Transverse colon (tissue), 4 donors: ENCODE results near the gene PJVK. TPM values are rescaled to one million over a fixed set of nuclear protein-coding genes. Genes with fewer than 3 reads are reported as not detected.

Experiments
- DNase-seq: peaks from one replicate; pipeline ENCODE4 v3.0.0-alpha.2; 2019
- H3K27ac ChIP-seq, 4 donors: fragments of 200-600 bp; sonication (generic); 2 replicates each; pipeline ENCODE4 v1.5.1; 2016 to 2018; ENCODE audit warnings: inconsistent platforms in 4 of 4
- H3K27me3 ChIP-seq: fragments of 200-600 bp; sonication (generic); 2 replicates; pipeline ENCODE4 v1.5.1; 2017; ENCODE audit warnings: inconsistent platforms
- H3K36me3 ChIP-seq, 4 donors: fragments of 200-600 bp; sonication (generic); 2 replicates each; pipeline ENCODE4 v1.5.1; 2017 to 2019; ENCODE audit warnings: inconsistent platforms in 4 of 4
- H3K4me1 ChIP-seq, 4 donors: fragments of 200-600 bp; sonication (generic); 2 replicates each; pipeline ENCODE4 v1.5.1; 2017 to 2020; ENCODE audit warnings: inconsistent platforms in 4 of 4
- H3K4me3 ChIP-seq, 4 donors: fragments of 200-600 bp; sonication (generic); 1 replicate in 1 of 4; 2 replicates in 3 of 4; pipeline versions ENCODE4 v1.5.1 to v1.6.1; 2017 to 2019; ENCODE audit warnings: inconsistent platforms in 4 of 4
- H3K9me3 ChIP-seq, 2 donors: fragments of 200-600 bp; sonication (generic); 2 replicates each; pipeline ENCODE4 v1.5.1; 2017 to 2019; ENCODE audit warnings: inconsistent platforms in 2 of 2
- EP300 ChIP-seq: sonication (generic); formaldehyde crosslinking; IDR thresholded peaks from one replicate; pipeline ENCODE4 v1.6.1; 2017; ENCODE audit warnings: antibody characterized with exemption, low read depth
- POLR2A ChIP-seq: fragments of 450-650 bp; IDR thresholded peaks from one replicate; pipeline ENCODE4 v1.6.1; 2016; ENCODE audit warnings: antibody characterized with exemption, mild to moderate bottlenecking, moderate library complexity
- POLR2AphosphoS5 ChIP-seq, 3 donors: sonication (generic); formaldehyde crosslinking; IDR thresholded peaks; one replicate each; pipeline ENCODE4 v1.6.1; 2016; ENCODE audit warnings: antibody characterized with exemption in 3 of 3
- WGBS, 2 donors: methylation state at CpG; one replicate each; pipeline ENCODE4 v1.1.5; 2018; ENCODE audit warnings: low coverage in 1 of 2; 5-methylcytosine and 5-hydroxymethylcytosine counted together
- in situ Hi-C, 4 donors: fragments of 200-750 bp; cut with MboI; loops; one replicate each; pipeline versions ENCODE4 v1.15.0 to v1.15.1; 2017; ENCODE audit warnings: low sequenced_read_pairs in 3 of 4, low pct_ligation_motif_present in 1 of 4, low pct_unique_long_range_greater_than_20kb in 1 of 4
- intact Hi-C: fragments of 100-400 bp; cut with DNase I; formaldehyde crosslinking; loops from one replicate; pipeline ENCODE4 v1.15.1; 2023; ENCODE audit warnings: low total_unique reads
- total RNA-seq, 4 donors: library from RNA; depleted of rRNA; stranded (reverse); fragments of >200 nt; gene quantifications; one replicate each; pipeline ENCODE4 v1.1.0, GENCODE V29; 2016
- TF ChIP-seq, protein P1 (sequence below), 5 experiments: fragments of 200-600 bp in 3 of 5; fragments of 450-650 bp in 2 of 5; sonication (generic) in 3 of 5; IDR thresholded peaks; 1 replicate in 2 of 5; 2 replicates in 3 of 5; pipeline ENCODE4 v1.5.1; 2016 to 2017; ENCODE audit warnings: antibody characterized with exemption in 5 of 5, inconsistent platforms in 3 of 5, mild to moderate bottlenecking in 2 of 5, moderate library complexity in 1 of 5

The PJVK gene
- total RNA-seq, 4 donors from 2014 or later, result 1.6 to 3.2 TPM; not detected in 2

DNA sequence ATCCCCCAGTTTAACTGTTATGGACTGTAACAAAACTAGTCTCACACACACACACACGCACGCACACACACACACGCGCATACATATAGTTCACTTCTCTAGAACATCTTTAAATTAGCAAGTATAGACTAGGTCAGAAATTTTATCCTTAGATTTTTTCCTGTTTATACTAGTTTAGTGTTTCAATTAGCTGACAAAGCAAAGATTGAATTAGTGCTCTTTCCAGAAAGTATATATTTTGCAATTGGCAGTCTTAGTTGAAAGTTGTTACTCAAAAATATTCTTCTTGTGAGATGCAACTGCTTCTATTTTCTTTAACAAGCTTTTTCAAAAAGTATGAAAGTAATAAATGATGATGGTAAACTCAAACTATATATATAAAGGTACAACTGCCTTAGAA is 51.6 kb downstream of the PJVK start:
- Histone ChIP-seq H3K27me3 (no peaks in the 10 kb centered on the region), H3K27ac (no peak overlapping the region), H3K4me1 (peaks cover 0 to 7% (median 2%) of the 10 kb centered on the region in 4 donors), H3K4me3 (no peak overlapping the region), H3K9me3 (no peaks in the 10 kb centered on the region), H3K36me3 (peaks cover 0 to 58% (median 29%) of the 10 kb centered on the region in 4 donors)
- TF ChIP-seq POLR2A, result no peak
- intact Hi-C loops (no loop called here), in situ Hi-C loops (no loop called here)
- 53 to 100% methylated on average over 4 of the region's 4 CpGs for WGBS, 2 donors
- DNase-seq, result no peak

GRCh38 chr2:178506101-178506500 is 54.9 kb downstream of the PJVK start:
- TF ChIP-seq, protein P1, sequence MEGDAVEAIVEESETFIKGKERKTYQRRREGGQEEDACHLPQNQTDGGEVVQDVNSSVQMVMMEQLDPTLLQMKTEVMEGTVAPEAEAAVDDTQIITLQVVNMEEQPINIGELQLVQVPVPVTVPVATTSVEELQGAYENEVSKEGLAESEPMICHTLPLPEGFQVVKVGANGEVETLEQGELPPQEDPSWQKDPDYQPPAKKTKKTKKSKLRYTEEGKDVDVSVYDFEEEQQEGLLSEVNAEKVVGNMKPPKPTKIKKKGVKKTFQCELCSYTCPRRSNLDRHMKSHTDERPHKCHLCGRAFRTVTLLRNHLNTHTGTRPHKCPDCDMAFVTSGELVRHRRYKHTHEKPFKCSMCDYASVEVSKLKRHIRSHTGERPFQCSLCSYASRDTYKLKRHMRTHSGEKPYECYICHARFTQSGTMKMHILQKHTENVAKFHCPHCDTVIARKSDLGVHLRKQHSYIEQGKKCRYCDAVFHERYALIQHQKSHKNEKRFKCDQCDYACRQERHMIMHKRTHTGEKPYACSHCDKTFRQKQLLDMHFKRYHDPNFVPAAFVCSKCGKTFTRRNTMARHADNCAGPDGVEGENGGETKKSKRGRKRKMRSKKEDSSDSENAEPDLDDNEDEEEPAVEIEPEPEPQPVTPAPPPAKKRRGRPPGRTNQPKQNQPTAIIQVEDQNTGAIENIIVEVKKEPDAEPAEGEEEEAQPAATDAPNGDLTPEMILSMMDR (IDR thresholded peaks at IDR 0.05), result no peak
- TF ChIP-seq POLR2AphosphoS5 (IDR thresholded peaks at IDR 0.05), result no peak
- TF ChIP-seq EP300, result no peak
- no peak for TF ChIP-seq POLR2A
- intact Hi-C loops, result no loop called here
- peaks cover 0 to 41% (median 16%) of the 10 kb centered on the region in 4 donors for H3K36me3 ChIP-seq

GRCh38 chr2:178506524-178506923 is 55.3 kb downstream of the PJVK start:
- no peak overlapping the region for H3K27ac ChIP-seq
- peaks cover 0 to 40% (median 13%) of the 10 kb centered on the region in 4 donors for H3K36me3 ChIP-seq
- WGBS, 2 donors, result 65 to 73% methylated on average over 2 of the region's 2 CpGs
- H3K4me1 ChIP-seq, result peaks cover 0 to 7% (median 2%) of the 10 kb centered on the region in 4 donors
- H3K27me3 ChIP-seq, result no peaks in the 10 kb centered on the region
- no peak overlapping the region for H3K4me3 ChIP-seq
- intact Hi-C loops (no loop called here), in situ Hi-C loops (no loop called here)
- no peaks in the 10 kb centered on the region for H3K9me3 ChIP-seq
- no peak for DNase-seq
- no peak for TF ChIP-seq EP300
- no peak for TF ChIP-seq POLR2AphosphoS5 (IDR thresholded peaks at IDR 0.05)
- no peak for TF ChIP-seq POLR2A
- TF ChIP-seq, protein P1 (IDR thresholded peaks at IDR 0.05), result no peak

More at GRCh38 chr2:178506101-178506500, 54.9 kb downstream of the PJVK start:
- H3K4me3 ChIP-seq, result no peak overlapping the region
- no peaks in the 10 kb centered on the region for H3K27me3 ChIP-seq
- in situ Hi-C loops, result no loop called here
- H3K4me1 ChIP-seq, result peaks cover 0 to 7% (median 2%) of the 10 kb centered on the region in 4 donors
- 100% methylated on average over 1 of the region's 1 CpG; no CpG with 5 or more reads in 1 of the 2 donors for WGBS, 2 donors
- DNase-seq, result no peak
- no peaks in the 10 kb centered on the region for H3K9me3 ChIP-seq
- H3K27ac ChIP-seq, result no peak overlapping the region

GRCh38 chr2:178506949-178507348 is 55.8 kb downstream of the PJVK start:
- Histone ChIP-seq H3K27ac (no peak overlapping the region), H3K36me3 (peaks cover 0 to 39% (median 11%) of the 10 kb centered on the region in 4 donors), H3K9me3 (no peaks in the 10 kb centered on the region), H3K4me3 (no peak overlapping the region), H3K4me1 (peaks cover 0 to 7% (median 2%) of the 10 kb centered on the region in 4 donors), H3K27me3 (no peaks in the 10 kb centered on the region)
- 40 to 67% methylated on average over 1 of the region's 1 CpG for WGBS, 2 donors
- no peak for DNase-seq
- in situ Hi-C loops (no loop called here), intact Hi-C loops (no loop called here)
- no peak for TF ChIP-seq EP300
- TF ChIP-seq, protein P1 (IDR thresholded peaks at IDR 0.05), result no peak
- no peak for TF ChIP-seq POLR2A
- TF ChIP-seq POLR2AphosphoS5 (IDR thresholded peaks at IDR 0.05), result no peak

DNA sequence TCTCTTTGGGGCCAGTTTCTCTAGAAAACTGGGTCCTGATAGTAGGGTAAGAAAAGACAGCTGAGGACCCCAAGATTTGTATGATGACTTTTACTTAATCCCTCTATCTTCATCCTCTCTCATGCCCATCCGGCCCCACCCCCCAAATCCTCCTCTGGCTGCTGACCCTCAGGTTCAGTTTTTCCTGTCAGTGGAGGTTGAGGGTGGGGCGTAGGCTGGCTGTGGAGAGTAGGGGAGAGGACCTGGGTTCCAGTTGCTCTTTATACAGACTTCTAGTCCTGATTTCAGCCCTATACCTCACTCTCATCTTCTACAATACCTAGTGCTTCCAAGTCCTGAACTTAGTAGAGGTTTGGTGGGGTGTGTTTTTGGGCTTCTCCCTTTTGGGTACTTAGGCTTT is 57.5 kb downstream of the PJVK start:
- Histone ChIP-seq H3K9me3 (no peaks in the 10 kb centered on the region), H3K4me3 (no peak overlapping the region), H3K27ac (no peak overlapping the region), H3K27me3 (no peaks in the 10 kb centered on the region), H3K4me1 (peaks cover 0 to 7% (median 2%) of the 10 kb centered on the region in 4 donors), H3K36me3 (peaks cover 0 to 24% (median 3%) of the 10 kb centered on the region in 4 donors)
- no peak for DNase-seq
- in situ Hi-C loops (no loop called here), intact Hi-C loops (no loop called here)
- TF ChIP-seq EP300 (no peak), POLR2AphosphoS5 (IDR thresholded peaks at IDR 0.05) (no peak), POLR2A (no peak)
- TF ChIP-seq, protein P1 (IDR thresholded peaks at IDR 0.05), result no peak
- WGBS, 2 donors, result 80 to 94% methylated on average over 2 of the region's 2 CpGs
